Loucy (cell line): ENCODE results near the gene PFDN4.
A peak's percentile ranks its signal among the peaks of the same experiment; 100 is the strongest.

Experiments used
- H2AFZ ChIP-seq: fragments of 200-600 bp; sonication (generic); 2 replicates; pipeline ENCODE4 v1.6.0; 2016; ENCODE audit warnings: antibody characterized with exemption, mild to moderate bottlenecking, low read length, moderate library complexity
- H3F3A ChIP-seq: fragments of 200-600 bp; 2 replicates; pipeline ENCODE4 v1.6.0; 2016; ENCODE audit warnings: antibody characterized with exemption, low read depth, mild to moderate bottlenecking
- H3K27me3 ChIP-seq: fragments of 200-600 bp; sonication (generic); 2 replicates; pipeline ENCODE4 v1.6.1; 2014; ENCODE audit warnings: low read length, mild to moderate bottlenecking; ENCODE audit not compliant: insufficient read depth, poor library complexity, severe bottlenecking
- H3K36me3 ChIP-seq: fragments of 200-600 bp; sonication (generic); 2 replicates; pipeline ENCODE4 v1.6.1; 2016; ENCODE audit warnings: low read length; ENCODE audit not compliant: insufficient read depth
- H3K4me1 ChIP-seq: fragments of 200-600 bp; sonication (generic); 2 replicates; pipeline ENCODE4 v1.5.1; 2014; ENCODE audit warnings: low read length, mild to moderate bottlenecking; ENCODE audit not compliant: insufficient read depth, poor library complexity, severe bottlenecking
- H3K4me2 ChIP-seq: fragments of 200-600 bp; sonication (generic); 2 replicates; pipeline ENCODE4 v1.6.0; 2014; ENCODE audit warnings: antibody characterized with exemption, low read length, low read depth, mild to moderate bottlenecking; ENCODE audit not compliant: poor library complexity, severe bottlenecking
- H3K4me3 ChIP-seq: fragments of 200-600 bp; sonication (generic); 2 replicates; pipeline ENCODE4 v1.5.1; 2014; ENCODE audit warnings: low read length, mild to moderate bottlenecking, mixed read lengths; ENCODE audit not compliant: poor library complexity, severe bottlenecking
- H3K79me2 ChIP-seq: fragments of 200-600 bp; sonication (generic); 2 replicates; pipeline ENCODE4 v1.6.1; 2014; ENCODE audit warnings: low read length; ENCODE audit not compliant: insufficient read depth
- H3K9ac ChIP-seq: fragments of 200-600 bp; sonication (generic); 2 replicates; pipeline ENCODE4 v1.6.0; 2014; ENCODE audit warnings: mild to moderate bottlenecking, low read depth, low read length, moderate library complexity; ENCODE audit not compliant: poor library complexity, severe bottlenecking
- H3K9me2 ChIP-seq: fragments of 200-600 bp; sonication (generic); replicated peaks from 2 replicates; pipeline ENCODE4 v1.6.1; 2016; ENCODE audit warnings: low read depth, low read length, mixed read lengths
- H3K9me3 ChIP-seq: fragments of 200-600 bp; sonication (generic); 2 replicates; pipeline ENCODE4 v1.6.1; 2014; ENCODE audit warnings: mild to moderate bottlenecking, antibody characterized with exemption, low read length, low read depth; ENCODE audit not compliant: insufficient read depth
- H4K20me1 ChIP-seq: fragments of 200-600 bp; sonication (generic); 2 replicates; pipeline ENCODE4 v1.6.0; 2014; ENCODE audit warnings: antibody characterized with exemption, low read length, mild to moderate bottlenecking; ENCODE audit not compliant: insufficient read depth, poor library complexity, severe bottlenecking
- EZH2phosphoT487 ChIP-seq: fragments of 200-600 bp; IDR thresholded peaks from 2 replicates; pipeline ENCODE4 v1.6.1; 2018; ENCODE audit warnings: antibody characterized with exemption, mild to moderate bottlenecking, moderate library complexity, borderline replicate concordance
- TF ChIP-seq, protein P1 (sequence below): fragments of 200-600 bp; sonication (generic); conservative IDR thresholded peaks from 2 replicates; pipeline ENCODE4 v1.5.1; 2014; ENCODE audit warnings: mild to moderate bottlenecking, antibody characterized with exemption, low read length

PFDN4 gene

DNA sequence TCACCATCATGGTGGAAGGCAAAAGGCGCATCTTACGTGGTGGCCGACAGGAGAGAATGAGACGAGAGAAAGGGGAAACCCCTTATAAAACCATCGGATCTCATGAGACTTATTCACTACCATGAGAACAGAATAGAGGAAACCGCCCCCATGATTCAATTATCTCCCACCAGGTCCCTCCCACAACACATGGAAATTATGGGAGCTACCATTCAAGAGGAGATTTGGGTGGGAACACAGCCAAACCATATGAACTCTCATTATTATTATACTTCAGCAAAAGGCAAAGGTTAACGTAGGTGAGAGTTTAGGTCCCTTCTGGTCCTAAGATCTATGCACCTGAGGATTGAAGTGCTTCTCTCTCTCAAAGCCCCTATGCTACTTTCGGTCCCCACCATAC is 2.4 kb upstream of the PFDN4 start:
- Histone ChIP-seq H3K4me1 (peaks cover 16% of the 10 kb centered on the region), H3K36me3 (no peaks in the 10 kb centered on the region), H3K4me2 (no peak overlapping the region), H3K9me2 (no peaks in the 10 kb centered on the region), H3K9ac (no peak overlapping the region), H3F3A (no peaks in the 10 kb centered on the region), H3K79me2 (peaks cover 25% of the 10 kb centered on the region), H4K20me1 (peaks cover 5% of the 10 kb centered on the region), H3K9me3 (no peaks in the 10 kb centered on the region), H3K4me3 (no peak overlapping the region), H2AFZ (no peak overlapping the region), H3K27me3 (no peaks in the 10 kb centered on the region)
- TF ChIP-seq, protein P1, sequence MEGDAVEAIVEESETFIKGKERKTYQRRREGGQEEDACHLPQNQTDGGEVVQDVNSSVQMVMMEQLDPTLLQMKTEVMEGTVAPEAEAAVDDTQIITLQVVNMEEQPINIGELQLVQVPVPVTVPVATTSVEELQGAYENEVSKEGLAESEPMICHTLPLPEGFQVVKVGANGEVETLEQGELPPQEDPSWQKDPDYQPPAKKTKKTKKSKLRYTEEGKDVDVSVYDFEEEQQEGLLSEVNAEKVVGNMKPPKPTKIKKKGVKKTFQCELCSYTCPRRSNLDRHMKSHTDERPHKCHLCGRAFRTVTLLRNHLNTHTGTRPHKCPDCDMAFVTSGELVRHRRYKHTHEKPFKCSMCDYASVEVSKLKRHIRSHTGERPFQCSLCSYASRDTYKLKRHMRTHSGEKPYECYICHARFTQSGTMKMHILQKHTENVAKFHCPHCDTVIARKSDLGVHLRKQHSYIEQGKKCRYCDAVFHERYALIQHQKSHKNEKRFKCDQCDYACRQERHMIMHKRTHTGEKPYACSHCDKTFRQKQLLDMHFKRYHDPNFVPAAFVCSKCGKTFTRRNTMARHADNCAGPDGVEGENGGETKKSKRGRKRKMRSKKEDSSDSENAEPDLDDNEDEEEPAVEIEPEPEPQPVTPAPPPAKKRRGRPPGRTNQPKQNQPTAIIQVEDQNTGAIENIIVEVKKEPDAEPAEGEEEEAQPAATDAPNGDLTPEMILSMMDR, result no peak
- TF ChIP-seq EZH2phosphoT487, result no peak

DNA sequence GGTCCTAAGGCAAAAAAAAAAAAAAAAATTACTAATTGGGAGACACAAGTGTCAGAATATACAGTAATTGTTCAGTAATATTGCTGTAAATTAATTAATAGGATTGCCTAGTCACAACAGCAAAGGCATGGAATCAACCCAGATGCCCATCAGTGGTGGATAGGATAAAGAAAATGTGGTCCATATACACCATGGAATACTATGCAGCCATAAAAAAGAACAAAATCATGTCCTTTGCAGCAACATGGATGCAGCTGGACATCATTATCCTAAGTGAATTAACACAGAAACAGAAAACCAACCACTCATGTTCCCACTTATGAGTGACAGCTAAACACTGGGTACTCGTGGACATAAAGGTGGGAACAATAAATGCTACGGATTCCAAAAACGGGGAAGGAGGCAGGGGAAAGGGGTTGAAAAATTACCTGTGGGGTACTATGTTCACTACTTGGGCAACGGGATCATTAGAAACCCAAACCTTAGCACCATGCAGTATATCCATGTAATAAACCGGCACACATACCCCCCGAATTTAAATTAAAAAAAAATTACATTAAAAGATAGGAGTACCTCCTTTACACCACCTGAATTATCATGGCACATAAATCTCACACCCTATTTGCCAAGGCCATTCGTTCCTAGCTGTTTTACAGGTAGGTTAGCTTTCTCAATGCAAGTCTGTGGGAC is 689 bp upstream of the PFDN4 start:
- Histone ChIP-seq H3K9me3 (no peaks in the 10 kb centered on the region), H3K79me2 (peaks cover 40% of the 10 kb centered on the region), H3K4me2 (peak overlapping the region; percentile 26), H3K36me3 (no peaks in the 10 kb centered on the region), H3F3A (no peaks in the 10 kb centered on the region), H3K4me3 (peak overlapping the region; percentile 88), H3K27me3 (no peaks in the 10 kb centered on the region), H4K20me1 (peaks cover 5% of the 10 kb centered on the region), H2AFZ (peak overlapping the region; percentile 94), H3K9me2 (no peaks in the 10 kb centered on the region), H3K9ac (no peak overlapping the region), H3K4me1 (peaks cover 22% of the 10 kb centered on the region)
- TF ChIP-seq, protein P1, result no peak
- no peak for TF ChIP-seq EZH2phosphoT487

DNA sequence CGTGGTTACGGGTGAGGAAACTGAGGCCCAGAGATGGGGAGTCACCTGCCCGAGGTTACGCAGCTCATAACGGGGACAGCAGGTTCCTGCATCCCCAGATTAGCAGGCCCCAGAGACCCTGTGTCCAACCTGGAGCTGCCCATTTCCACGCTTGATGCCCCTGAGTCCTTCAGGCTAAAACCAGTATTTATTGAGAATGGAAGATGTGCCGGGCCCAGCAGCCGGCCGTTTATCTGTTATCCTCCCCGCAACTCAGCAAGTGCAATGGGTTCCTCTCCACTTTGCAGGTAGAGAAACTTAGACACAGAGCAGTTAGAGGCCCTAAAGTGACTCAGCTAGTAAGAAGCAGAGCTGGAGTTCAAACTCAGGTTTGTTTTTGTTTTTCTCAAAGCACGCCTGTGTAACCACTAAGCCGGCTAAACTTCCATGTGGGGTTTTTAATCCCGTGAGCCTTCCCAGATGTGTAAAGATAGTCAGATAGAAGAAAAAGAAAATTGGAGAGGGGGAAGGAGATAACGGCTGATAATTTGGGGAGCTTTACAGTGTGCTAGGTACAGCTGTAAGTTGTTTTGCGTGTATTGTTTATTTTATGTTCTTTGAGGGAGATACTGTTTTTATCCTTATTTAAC is 775 bp downstream of the PFDN4 start:
- H3K9me3 ChIP-seq, result no peaks in the 10 kb centered on the region
- H2AFZ ChIP-seq, result peak overlapping the region; percentile 94
- peaks cover 52% of the 10 kb centered on the region for H3K79me2 ChIP-seq

More for the DNA sequence above, 775 bp downstream of the PFDN4 start:
- no peaks in the 10 kb centered on the region for H3K36me3 ChIP-seq
- no peaks in the 10 kb centered on the region for H3F3A ChIP-seq
- peak overlapping the region; percentile 88 for H3K4me3 ChIP-seq
- TF ChIP-seq, protein P1, result no peak
- no peak for TF ChIP-seq EZH2phosphoT487
- H3K4me2 ChIP-seq, result peak overlapping the region; percentile 94
- H4K20me1 ChIP-seq, result peaks cover 9% of the 10 kb centered on the region
- no peaks in the 10 kb centered on the region for H3K9me2 ChIP-seq
- H3K27me3 ChIP-seq, result no peaks in the 10 kb centered on the region
- H3K4me1 ChIP-seq, result peaks cover 27% of the 10 kb centered on the region
- H3K9ac ChIP-seq, result peak overlapping the region; percentile 83
